Measurements from ENCODE around the gene NLN.

Gene NLN

GRCh38 chr5:65873181-65873750 lies 151.3 kb downstream of the NLN start:
- DNase-seq (ENCODE audit: low read depth), result no peak
- H3K4me3 ChIP-seq (ENCODE audit: control insufficient read depth, low read depth, low read length), result no peak overlapping the region
- no peak for TF ChIP-seq CTCF (IDR thresholded peaks at IDR 0.05; ENCODE audit: control insufficient read depth, insufficient read depth, low read depth, low read length, missing control alignments)

GRCh38 chr5:65874241-65874640 lies 152.2 kb downstream of the NLN start:
- TF ChIP-seq CTCF (IDR thresholded peaks at IDR 0.05; ENCODE audit: control insufficient read depth, insufficient read depth, low read depth, low read length, missing control alignments), result no peak
- no peak for DNase-seq (ENCODE audit: low read depth)
- H3K4me3 ChIP-seq (ENCODE audit: control insufficient read depth, low read depth, low read length), result no peak overlapping the region

GRCh38 chr5:65876496-65876895 lies 154.5 kb downstream of the NLN start:
- no peak for DNase-seq (ENCODE audit: low read depth)
- H3K4me3 ChIP-seq (ENCODE audit: control insufficient read depth, low read depth, low read length), result no peak overlapping the region
- TF ChIP-seq CTCF (IDR thresholded peaks at IDR 0.05; ENCODE audit: control insufficient read depth, insufficient read depth, low read depth, low read length, missing control alignments), result no peak

- TF ChIP-seq CTCF (IDR thresholded peaks at IDR 0.05; ENCODE audit: control insufficient read depth, insufficient read depth, low read depth, low read length, missing control alignments), result no peak
- H3K4me3 ChIP-seq (ENCODE audit: control insufficient read depth, low read depth, low read length), result no peak overlapping the region
- DNase-seq (ENCODE audit: low read depth), result no peak
Measured at GRCh38 chr5:65876970-65877369, 155.0 kb downstream of the NLN start.
